HEK293T (cell line): ENCODE results near the gene RAC3.

Experiments
- FOXK2 ChIP-seq: fragments of 450-650 bp; IDR thresholded peaks from 2 replicates; pipeline ENCODE4 v1.6.1; 2016; ENCODE audit warnings: mild to moderate bottlenecking
- HDGF ChIP-seq: fragments of 450-650 bp; IDR thresholded peaks from 2 replicates; pipeline ENCODE4 v1.6.1; 2017; ENCODE audit warnings: antibody characterized with exemption, borderline replicate concordance
- TARDBP ChIP-seq: fragments of 450-650 bp; IDR thresholded peaks from 2 replicates; pipeline ENCODE4 v1.6.1; 2016

DNA sequence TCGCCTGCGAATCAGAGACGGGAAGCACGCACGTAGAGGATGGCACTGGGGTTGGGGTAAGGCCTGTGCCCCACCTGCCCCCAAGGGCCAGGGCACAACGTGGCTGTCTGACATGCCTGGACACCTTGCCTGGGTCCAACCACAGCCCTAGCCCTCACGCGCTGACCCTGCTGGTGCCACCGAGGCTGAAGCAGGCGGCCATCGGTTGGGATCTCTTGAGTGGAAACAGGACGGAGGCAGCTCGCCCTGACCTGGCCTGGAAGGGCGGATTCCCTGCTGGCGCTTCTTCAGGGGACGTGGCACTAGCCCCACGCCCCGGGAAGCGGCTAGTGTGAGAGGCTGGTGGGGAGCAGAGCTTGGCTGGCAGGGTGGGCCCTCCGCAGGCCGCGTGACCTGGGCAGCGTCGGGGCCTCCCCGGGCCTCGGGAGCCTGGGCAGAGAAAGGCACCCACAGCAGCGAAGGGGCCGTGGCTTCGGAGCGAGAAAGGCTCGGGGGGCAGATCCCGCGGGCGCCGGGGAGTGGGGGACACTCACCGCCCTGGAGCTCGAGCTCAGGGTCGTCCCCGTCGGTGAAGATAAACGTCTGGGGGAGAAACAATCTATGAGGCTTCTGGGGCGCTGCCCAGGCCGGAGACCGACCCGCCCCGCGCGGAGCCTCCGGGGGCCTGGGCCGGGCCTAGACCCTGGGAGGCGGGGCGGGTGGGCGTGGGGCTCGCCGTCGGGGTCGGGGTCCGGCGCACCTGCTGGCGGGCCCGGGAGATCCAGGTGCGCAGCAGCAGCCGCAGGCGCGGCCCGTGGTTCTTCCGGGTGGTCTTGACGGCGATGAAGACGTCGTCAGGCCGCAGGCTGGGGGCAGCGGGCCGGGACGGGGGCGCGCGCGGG is 19.5 kb downstream of the RAC3 start:
- TF ChIP-seq HDGF (no peak), FOXK2 (no peak), TARDBP (no peak)
